ENCODE results near the gene FAM222B.
"Not testable (repeated sequence)": the region's sequence is repeated elsewhere in the genome, so short reads cannot be mapped to it uniquely, and the experiment has no call there.

The FAM222B gene

DNA sequence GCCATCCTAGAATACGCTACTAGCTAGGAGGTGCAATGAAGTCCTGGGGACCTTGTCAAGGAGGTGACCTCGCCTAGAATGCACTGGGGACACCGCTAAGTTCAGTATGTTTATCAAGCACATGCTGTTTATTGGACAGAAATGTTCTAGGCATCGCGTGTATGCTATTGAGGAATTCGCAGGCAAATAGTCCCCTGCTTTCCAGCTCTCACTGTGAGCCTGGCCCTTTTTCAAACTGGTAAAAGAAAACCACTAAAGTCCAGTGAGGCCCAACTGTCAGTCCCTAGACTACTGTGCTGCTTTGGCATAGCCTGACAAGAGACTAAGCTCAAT is 1.2 kb upstream of the FAM222B start:
- DNase-seq = no peak
- no peaks in the 10 kb centered on the region for H3K9me3 Mint-ChIP-seq
- peaks cover 22% of the 10 kb centered on the region for H3K4me1 Mint-ChIP-seq
- H3K36me3 Mint-ChIP-seq (ENCODE audit: low read depth) = peaks cover 5% of the 10 kb centered on the region
- H3K27ac Mint-ChIP-seq = no peak overlapping the region
- TF ChIP-seq, protein P1, sequence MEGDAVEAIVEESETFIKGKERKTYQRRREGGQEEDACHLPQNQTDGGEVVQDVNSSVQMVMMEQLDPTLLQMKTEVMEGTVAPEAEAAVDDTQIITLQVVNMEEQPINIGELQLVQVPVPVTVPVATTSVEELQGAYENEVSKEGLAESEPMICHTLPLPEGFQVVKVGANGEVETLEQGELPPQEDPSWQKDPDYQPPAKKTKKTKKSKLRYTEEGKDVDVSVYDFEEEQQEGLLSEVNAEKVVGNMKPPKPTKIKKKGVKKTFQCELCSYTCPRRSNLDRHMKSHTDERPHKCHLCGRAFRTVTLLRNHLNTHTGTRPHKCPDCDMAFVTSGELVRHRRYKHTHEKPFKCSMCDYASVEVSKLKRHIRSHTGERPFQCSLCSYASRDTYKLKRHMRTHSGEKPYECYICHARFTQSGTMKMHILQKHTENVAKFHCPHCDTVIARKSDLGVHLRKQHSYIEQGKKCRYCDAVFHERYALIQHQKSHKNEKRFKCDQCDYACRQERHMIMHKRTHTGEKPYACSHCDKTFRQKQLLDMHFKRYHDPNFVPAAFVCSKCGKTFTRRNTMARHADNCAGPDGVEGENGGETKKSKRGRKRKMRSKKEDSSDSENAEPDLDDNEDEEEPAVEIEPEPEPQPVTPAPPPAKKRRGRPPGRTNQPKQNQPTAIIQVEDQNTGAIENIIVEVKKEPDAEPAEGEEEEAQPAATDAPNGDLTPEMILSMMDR (IDR thresholded peaks at IDR 0.05) = no peak
- peaks cover 3% of the 10 kb centered on the region for H3K27me3 Mint-ChIP-seq (ENCODE audit: low read depth, poor library complexity)
- H3K4me3 Mint-ChIP-seq = peak overlapping the region; percentile 97

DNA sequence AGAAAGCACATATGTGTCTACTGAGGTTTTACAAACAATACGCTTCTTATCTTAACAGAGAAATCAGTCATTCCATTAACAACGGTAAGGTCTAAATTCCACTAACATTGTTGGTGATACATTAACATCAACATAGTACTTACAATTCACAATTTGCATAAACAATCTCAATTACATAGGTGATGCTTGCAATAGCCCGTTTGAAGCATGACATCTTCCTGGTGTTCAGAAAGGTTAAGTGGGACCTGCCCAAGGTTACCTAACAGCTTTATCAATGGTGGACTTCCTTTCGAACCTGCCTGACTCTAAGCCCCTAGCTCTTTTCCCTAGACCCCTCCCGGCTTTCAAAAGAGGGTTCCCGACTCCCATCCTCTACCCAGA is 699 bp downstream of the FAM222B start:
- H3K27me3 Mint-ChIP-seq (ENCODE audit: low read depth, poor library complexity) = peaks cover 3% of the 10 kb centered on the region
- peak overlapping the region; percentile 96 for H3K27ac Mint-ChIP-seq
- peak overlapping the region; percentile 97 for H3K4me3 Mint-ChIP-seq
- TF ChIP-seq, protein P1 (IDR thresholded peaks at IDR 0.05) = no peak
- DNase-seq = no peak
- peaks cover 5% of the 10 kb centered on the region for H3K36me3 Mint-ChIP-seq (ENCODE audit: low read depth)
- peaks cover 22% of the 10 kb centered on the region for H3K4me1 Mint-ChIP-seq
- no peaks in the 10 kb centered on the region for H3K9me3 Mint-ChIP-seq

DNA sequence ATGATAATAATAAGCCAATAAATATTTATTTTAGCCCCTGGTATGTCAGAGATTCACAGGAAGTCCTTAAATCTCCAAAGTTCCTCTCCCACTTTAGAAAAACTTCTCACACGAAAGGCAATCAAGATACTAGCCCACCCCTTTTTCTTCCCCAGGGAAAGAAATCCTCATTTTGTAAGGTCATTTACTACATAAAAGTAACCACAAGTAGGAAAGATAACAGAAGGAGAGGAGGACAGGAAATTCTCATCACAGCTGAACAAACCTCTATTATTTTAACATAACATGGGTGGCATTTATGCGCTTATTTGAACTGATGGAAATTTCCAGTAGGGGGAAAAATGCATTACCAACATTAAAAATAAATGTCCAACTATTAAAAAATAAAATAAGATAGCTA is 3.4 kb downstream of the FAM222B start:
- peak overlapping the region; percentile 68 for H3K27ac Mint-ChIP-seq

GRCh38 chr17:28836541-28836940 is 6.0 kb downstream of the FAM222B start:
- H3K27ac Mint-ChIP-seq; DNase-seq; H3K27me3 Mint-ChIP-seq (ENCODE audit: low read depth, poor library complexity); H3K9me3 Mint-ChIP-seq; H3K4me3 Mint-ChIP-seq: not testable (repeated sequence)
- Mint-ChIP-seq H3K4me1 (peaks cover 10% of the 10 kb centered on the region), H3K36me3 (ENCODE audit: low read depth) (peaks cover 26% of the 10 kb centered on the region)

More for the DNA sequence above, 3.4 kb downstream of the FAM222B start:
- DNase-seq = no peak
- Mint-ChIP-seq H3K4me3 (no peak overlapping the region), H3K36me3 (ENCODE audit: low read depth) (peaks cover 13% of the 10 kb centered on the region), H3K27me3 (ENCODE audit: low read depth, poor library complexity) (peaks cover under 1% of the 10 kb centered on the region), H3K9me3 (no peaks in the 10 kb centered on the region), H3K4me1 (peaks cover 22% of the 10 kb centered on the region)
- TF ChIP-seq, protein P1 (IDR thresholded peaks at IDR 0.05) = no peak

DNA sequence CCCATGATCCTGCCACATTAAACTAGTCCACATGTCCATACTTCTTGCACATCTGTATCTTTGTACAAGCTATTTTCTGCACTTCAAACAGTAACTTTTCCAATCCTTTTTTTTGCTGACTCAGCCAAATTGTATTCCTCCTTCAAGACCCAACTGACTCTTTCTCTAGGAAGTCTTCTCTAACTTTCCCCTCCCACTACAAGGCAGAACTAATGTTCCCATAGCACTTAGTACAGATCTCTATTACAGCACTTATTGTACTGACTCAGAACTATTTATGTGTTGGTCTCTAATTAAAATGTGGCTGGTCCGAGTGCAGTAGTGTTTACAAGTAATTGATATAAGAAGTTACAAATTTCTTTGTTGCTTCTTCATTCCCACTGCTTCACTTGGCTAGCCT is 8.2 kb downstream of the FAM222B start:
- no peak overlapping the region for H3K27ac Mint-ChIP-seq
- no peaks in the 10 kb centered on the region for H3K27me3 Mint-ChIP-seq (ENCODE audit: low read depth, poor library complexity)
- TF ChIP-seq, protein P1 (IDR thresholded peaks at IDR 0.05) = no peak
- no peak overlapping the region for H3K4me3 Mint-ChIP-seq
- H3K36me3 Mint-ChIP-seq (ENCODE audit: low read depth) = peaks cover 40% of the 10 kb centered on the region
- H3K9me3 Mint-ChIP-seq = no peaks in the 10 kb centered on the region
- DNase-seq = no peak
- H3K4me1 Mint-ChIP-seq = no peaks in the 10 kb centered on the region

GRCh38 chr17:28828294-28829040 is 14.1 kb downstream of the FAM222B start:
- TF ChIP-seq, protein P1 (IDR thresholded peaks at IDR 0.05) = no peak
- DNase-seq = no peak
- Mint-ChIP-seq H3K4me3 (no peak overlapping the region), H3K36me3 (ENCODE audit: low read depth) (peaks cover 42% of the 10 kb centered on the region), H3K27ac (no peak overlapping the region), H3K4me1 (no peaks in the 10 kb centered on the region), H3K9me3 (no peaks in the 10 kb centered on the region), H3K27me3 (ENCODE audit: low read depth, poor library complexity) (no peaks in the 10 kb centered on the region)

Data from nephron progenitor cell (in vitro differentiated cells).